Measurements from ENCODE around the gene ARNT2. TPM values are rescaled to one million over a fixed set of nuclear protein-coding genes. Genes with fewer than 3 reads are reported as not detected.

ARNT2 gene
- total RNA-seq, 4 donors from 2014 or later: 0.26 to 22.9 (median 7.0) TPM

DNA sequence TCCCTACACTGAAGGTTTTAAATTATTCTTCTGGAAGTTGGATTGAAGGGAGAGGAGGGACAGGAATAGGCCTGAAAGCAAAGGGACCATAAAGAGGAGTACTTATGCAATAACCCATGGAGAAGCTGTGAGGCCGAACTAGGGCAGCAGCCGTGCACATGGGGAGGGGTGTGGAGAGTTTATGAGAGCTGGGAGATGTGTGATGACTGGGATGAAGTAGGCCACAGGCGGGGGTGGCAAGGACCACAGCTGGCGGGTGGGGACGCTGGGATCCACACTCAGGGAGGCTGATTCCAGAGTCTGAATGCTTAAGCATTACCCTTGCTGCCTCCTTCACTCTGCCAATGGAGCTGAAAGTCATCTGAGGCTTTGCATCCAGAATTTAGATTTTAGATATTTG, 123.8 kb downstream of the ARNT2 start:
- no peak for DNase-seq
- H3K36me3 ChIP-seq: no peaks in the 10 kb centered on the region
- intact Hi-C loops (cut with DNase I; ENCODE audit: low total_unique reads): no loop called here
- no peaks in the 10 kb centered on the region for H3K9me3 ChIP-seq
- no peak overlapping the region for H3K4me3 ChIP-seq
- H3K27ac ChIP-seq: no peak overlapping the region
- H3K27me3 ChIP-seq: no peaks in the 10 kb centered on the region
- TF ChIP-seq POLR2A (IDR thresholded peaks at IDR 0.05): no peak
- TF ChIP-seq, protein P1, sequence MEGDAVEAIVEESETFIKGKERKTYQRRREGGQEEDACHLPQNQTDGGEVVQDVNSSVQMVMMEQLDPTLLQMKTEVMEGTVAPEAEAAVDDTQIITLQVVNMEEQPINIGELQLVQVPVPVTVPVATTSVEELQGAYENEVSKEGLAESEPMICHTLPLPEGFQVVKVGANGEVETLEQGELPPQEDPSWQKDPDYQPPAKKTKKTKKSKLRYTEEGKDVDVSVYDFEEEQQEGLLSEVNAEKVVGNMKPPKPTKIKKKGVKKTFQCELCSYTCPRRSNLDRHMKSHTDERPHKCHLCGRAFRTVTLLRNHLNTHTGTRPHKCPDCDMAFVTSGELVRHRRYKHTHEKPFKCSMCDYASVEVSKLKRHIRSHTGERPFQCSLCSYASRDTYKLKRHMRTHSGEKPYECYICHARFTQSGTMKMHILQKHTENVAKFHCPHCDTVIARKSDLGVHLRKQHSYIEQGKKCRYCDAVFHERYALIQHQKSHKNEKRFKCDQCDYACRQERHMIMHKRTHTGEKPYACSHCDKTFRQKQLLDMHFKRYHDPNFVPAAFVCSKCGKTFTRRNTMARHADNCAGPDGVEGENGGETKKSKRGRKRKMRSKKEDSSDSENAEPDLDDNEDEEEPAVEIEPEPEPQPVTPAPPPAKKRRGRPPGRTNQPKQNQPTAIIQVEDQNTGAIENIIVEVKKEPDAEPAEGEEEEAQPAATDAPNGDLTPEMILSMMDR (IDR thresholded peaks at IDR 0.05): no peak
- H3K4me1 ChIP-seq: no peaks in the 10 kb centered on the region

DNA sequence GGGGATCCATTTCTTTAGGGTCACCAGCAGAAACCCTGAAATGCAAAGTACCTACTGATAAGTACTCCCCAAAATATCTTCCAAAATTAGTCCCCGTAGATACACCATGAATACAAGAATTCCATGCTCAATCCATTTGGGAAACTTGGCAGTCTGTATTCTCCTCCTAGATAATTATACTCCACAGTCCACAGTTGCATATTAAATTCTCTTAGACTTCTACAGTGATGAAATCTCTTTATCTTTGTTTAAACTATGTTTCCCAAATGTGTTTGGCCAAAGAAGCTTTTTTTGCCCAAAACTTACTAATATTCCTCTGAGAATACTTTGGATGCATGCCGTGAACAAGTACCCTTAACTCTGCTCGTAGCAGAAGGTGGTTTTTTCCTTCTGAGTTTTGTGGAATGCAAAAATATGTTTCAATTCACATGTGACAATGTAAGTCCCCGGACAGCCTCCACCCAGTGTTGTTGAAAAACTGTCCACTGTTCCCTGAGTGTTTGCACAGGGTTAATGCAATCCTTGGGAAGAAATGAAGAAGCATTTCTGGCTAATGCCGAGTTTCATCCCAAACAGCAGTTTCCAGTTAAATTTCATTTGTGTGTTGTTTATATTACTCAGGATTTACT, 126.7 kb downstream of the ARNT2 start:
- DNase-seq: no peak
- intact Hi-C loops (cut with DNase I; ENCODE audit: low total_unique reads): no loop called here

DNA sequence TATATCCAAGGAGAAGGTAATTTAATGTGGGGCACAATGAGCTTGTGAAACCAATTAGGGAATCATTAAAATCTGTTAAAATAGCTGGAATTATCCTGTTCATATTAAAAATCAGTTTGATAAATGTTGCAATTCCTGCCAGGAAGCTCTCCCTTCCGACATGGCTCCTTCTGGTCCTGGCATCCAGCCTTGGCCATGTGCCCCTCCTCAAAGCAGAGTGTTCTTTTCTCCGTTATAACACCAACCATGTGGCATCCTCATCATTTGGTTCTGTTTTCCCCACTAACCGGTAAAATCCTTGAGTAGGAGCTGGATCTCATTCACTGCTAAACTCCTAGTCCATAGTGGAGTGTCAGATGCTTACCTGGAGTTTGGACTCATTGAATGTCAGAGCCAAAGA, 127.2 kb downstream of the ARNT2 start:
- Histone ChIP-seq H3K9me3 (no peaks in the 10 kb centered on the region), H3K4me3 (no peak overlapping the region), H3K4me1 (no peaks in the 10 kb centered on the region), H3K27ac (no peak overlapping the region), H3K27me3 (no peaks in the 10 kb centered on the region), H3K36me3 (no peaks in the 10 kb centered on the region)
- intact Hi-C loops (cut with DNase I; ENCODE audit: low total_unique reads): no loop called here
- no peak for DNase-seq
- TF ChIP-seq, protein P1 (IDR thresholded peaks at IDR 0.05): no peak
- no peak for TF ChIP-seq POLR2A (IDR thresholded peaks at IDR 0.05)

More for the DNA sequence above, 126.7 kb downstream of the ARNT2 start:
- Histone ChIP-seq H3K27me3 (no peaks in the 10 kb centered on the region), H3K36me3 (no peaks in the 10 kb centered on the region), H3K9me3 (no peaks in the 10 kb centered on the region), H3K27ac (no peak overlapping the region), H3K4me1 (no peaks in the 10 kb centered on the region), H3K4me3 (no peak overlapping the region)
- TF ChIP-seq POLR2A (IDR thresholded peaks at IDR 0.05): no peak
- TF ChIP-seq, protein P1 (IDR thresholded peaks at IDR 0.05): no peak

DNA sequence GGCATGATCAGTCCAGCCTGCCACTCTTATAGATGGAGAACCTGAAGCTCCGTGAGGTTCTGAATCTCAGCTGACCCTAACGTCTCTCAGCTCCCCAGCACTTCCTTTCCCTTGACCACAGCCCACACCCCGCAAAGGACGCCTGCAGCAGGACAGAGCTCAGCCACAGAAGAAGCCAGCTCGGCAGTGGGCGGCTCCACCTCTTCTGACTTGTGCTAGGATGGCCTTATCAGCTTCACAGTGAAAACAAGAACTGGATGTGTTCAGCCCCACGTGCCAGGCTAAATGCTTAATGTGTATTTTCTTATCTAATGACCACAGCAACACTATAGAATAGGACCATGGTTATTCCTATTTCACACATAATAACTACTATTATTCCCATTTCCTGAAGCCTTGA, 127.6 kb downstream of the ARNT2 start:
- Histone ChIP-seq H3K9me3 (no peaks in the 10 kb centered on the region), H3K4me1 (no peaks in the 10 kb centered on the region), H3K27me3 (no peaks in the 10 kb centered on the region), H3K27ac (no peak overlapping the region), H3K4me3 (no peak overlapping the region), H3K36me3 (no peaks in the 10 kb centered on the region)
- TF ChIP-seq, protein P1 (IDR thresholded peaks at IDR 0.05): no peak
- no peak for TF ChIP-seq POLR2A (IDR thresholded peaks at IDR 0.05)
- DNase-seq: no peak
- intact Hi-C loops (cut with DNase I; ENCODE audit: low total_unique reads): no loop called here

DNA sequence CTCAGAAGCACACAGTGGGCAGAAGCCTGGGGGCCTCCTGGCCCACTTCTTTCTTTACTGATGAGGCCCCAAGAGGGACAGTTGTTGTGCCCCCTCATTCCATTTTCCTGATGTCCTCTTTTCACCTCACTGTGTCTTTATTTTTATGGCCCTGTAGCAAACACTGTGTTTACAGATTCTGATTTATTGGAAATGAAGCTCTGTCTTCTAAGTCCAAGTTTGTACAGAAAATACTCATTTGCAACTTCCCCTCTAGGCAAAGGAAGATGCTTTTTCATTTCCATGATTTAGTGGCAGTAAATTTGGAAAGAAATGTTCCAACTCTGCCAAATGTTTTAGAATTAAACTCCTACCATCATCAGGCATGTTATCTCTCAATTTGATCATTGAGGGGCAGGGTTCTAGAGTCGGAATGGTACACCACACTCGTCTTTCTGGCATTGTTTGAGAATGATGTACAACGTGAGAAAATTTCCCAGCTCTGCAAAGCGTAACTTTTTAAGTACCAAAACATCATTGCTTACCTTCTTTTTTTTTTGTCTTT, 129.7 kb downstream of the ARNT2 start:
- Histone ChIP-seq H3K4me1 (no peaks in the 10 kb centered on the region), H3K36me3 (no peaks in the 10 kb centered on the region), H3K9me3 (no peaks in the 10 kb centered on the region), H3K27me3 (no peaks in the 10 kb centered on the region), H3K4me3 (no peak overlapping the region), H3K27ac (peak overlapping the region in 1 of 2 donors; percentile 23)
- intact Hi-C loops (cut with DNase I; ENCODE audit: low total_unique reads): no loop called here
- TF ChIP-seq POLR2A (IDR thresholded peaks at IDR 0.05): no peak
- TF ChIP-seq, protein P1 (IDR thresholded peaks at IDR 0.05): no peak
- no peak for DNase-seq
